ENCODE results near the gene NUF2. TPM values are rescaled to one million over a fixed set of nuclear protein-coding genes. Genes with fewer than 3 reads are reported as not detected.

NUF2 gene
- total and polyA plus RNA-seq, 2 donors (not counting 3 experiments of a cell fraction or from before 2014, with no cell fraction given): 14.3 to 38.6 TPM

GRCh38 chr1:163361123-163361934 lies 39.6 kb downstream of the NUF2 start:
- Histone ChIP-seq H3K4me3 (replicated peaks in 1 of 3; ENCODE audit: insufficient read depth in 1 of 3, low read depth in 1 of 3, low read length in 3 of 3) (no peak overlapping the region), H3K4me2 (ENCODE audit: insufficient read depth, low read length) (no peak overlapping the region), H3K27me3 (ENCODE audit: control insufficient read depth in 2 of 2, insufficient read depth in 2 of 2, low read length in 2 of 2) (peaks cover 5% of the 10 kb centered on the region in 2 experiments), H3K9me1 (replicated peaks; ENCODE audit: control insufficient read depth, extremely low read depth, insufficient read depth, low read length) (no peaks in the 10 kb centered on the region), H2AFZ (ENCODE audit: low read depth, low read length) (no peak overlapping the region), H4K20me1 (replicated peaks; ENCODE audit: control insufficient read depth, extremely low read depth, insufficient read depth, low read length) (no peaks in the 10 kb centered on the region), H3K27ac (ENCODE audit: insufficient read depth, low read depth, low read length) (no peak overlapping the region), H3K79me2 (ENCODE audit: control insufficient read depth, insufficient read depth, low read length) (no peaks in the 10 kb centered on the region), H3K36me3 (ENCODE audit: control insufficient read depth in 2 of 2, extremely low read depth in 1 of 2, insufficient read depth in 2 of 2, low read length in 2 of 2) (no peaks in the 10 kb centered on the region), H3K4me1 (ENCODE audit: control insufficient read depth, extremely low read depth, insufficient read depth, low read length) (no peaks in the 10 kb centered on the region), H3K9me3 (replicated peaks; ENCODE audit: control insufficient read depth, insufficient read depth, low read length) (no peaks in the 10 kb centered on the region), H3K9ac (replicated peaks; ENCODE audit: extremely low read depth, insufficient read depth, low read length) (no peak overlapping the region)
- dilution Hi-C loops (cut with MboI; ENCODE audit: extremely low pct_ligation_motif_present, low sequenced_read_pairs): no loop called here
- TF ChIP-seq GATA2 (IDR thresholded peaks at IDR 0.05; ENCODE audit: insufficient read depth, insufficient read length, low read depth, low read length): no peak
- no peak for TF ChIP-seq POLR2A (IDR thresholded peaks at IDR 0.05; ENCODE audit: low read depth, low read length)
- BruUV-seq (replicated peaks): no TSS peak
- peak; percentile 72 for FAIRE-seq
- POLR2A ChIA-PET: no interaction called here
- intact Hi-C loops (cut with micrococcal nuclease): no loop called here
- CTCF ChIA-PET: no interaction called here
- DNase-seq (ENCODE audit: low read depth, low spot score): no peak

GRCh38 chr1:163365186-163365585 lies 43.4 kb downstream of the NUF2 start:
- Histone ChIP-seq H3K79me2 (ENCODE audit: control insufficient read depth, insufficient read depth, low read length) (no peaks in the 10 kb centered on the region), H3K27me3 (ENCODE audit: control insufficient read depth in 2 of 2, insufficient read depth in 2 of 2, low read length in 2 of 2) (peaks cover 6 to 19% of the 10 kb centered on the region in 2 experiments), H3K4me3 (replicated peaks in 1 of 3; ENCODE audit: insufficient read depth in 1 of 3, low read depth in 1 of 3, low read length in 3 of 3) (no peak overlapping the region), H3K27ac (ENCODE audit: insufficient read depth, low read depth, low read length) (no peak overlapping the region), H3K36me3 (ENCODE audit: control insufficient read depth in 2 of 2, extremely low read depth in 1 of 2, insufficient read depth in 2 of 2, low read length in 2 of 2) (no peaks in the 10 kb centered on the region), H3K9me3 (replicated peaks; ENCODE audit: control insufficient read depth, insufficient read depth, low read length) (no peaks in the 10 kb centered on the region), H3K4me2 (ENCODE audit: insufficient read depth, low read length) (no peak overlapping the region), H2AFZ (ENCODE audit: low read depth, low read length) (no peak overlapping the region), H3K9ac (replicated peaks; ENCODE audit: extremely low read depth, insufficient read depth, low read length) (no peak overlapping the region), H3K9me1 (replicated peaks; ENCODE audit: control insufficient read depth, extremely low read depth, insufficient read depth, low read length) (no peaks in the 10 kb centered on the region), H4K20me1 (replicated peaks; ENCODE audit: control insufficient read depth, extremely low read depth, insufficient read depth, low read length) (no peaks in the 10 kb centered on the region), H3K4me1 (ENCODE audit: control insufficient read depth, extremely low read depth, insufficient read depth, low read length) (no peaks in the 10 kb centered on the region)
- FAIRE-seq (no peak), DNase-seq (ENCODE audit: low read depth, low spot score) (no peak)
- ChIA-PET CTCF (interaction anchor here (0.8 to 1.1 kb wide), 2 partner anchors 10 to 1708 kb away, joined by 3 to 4 read pairs; no protein-coding TSS in a partner anchor), POLR2A (no interaction called here)
- no peak for TF ChIP-seq POLR2A (IDR thresholded peaks at IDR 0.05; ENCODE audit: low read depth, low read length)
- TF ChIP-seq CTCF (IDR thresholded peaks at IDR 0.05; ENCODE audit: extremely low read depth in 1 of 2, insufficient read depth in 1 of 2, low read depth in 1 of 2, low read length in 2 of 2): no peak
- no TSS peak for BruUV-seq (replicated peaks)
- intact Hi-C loops (cut with micrococcal nuclease) (no loop called here), dilution Hi-C loops (cut with MboI; ENCODE audit: extremely low pct_ligation_motif_present, low sequenced_read_pairs) (no loop called here)
